ENCODE results near the gene MRM3. TPM values are rescaled to one million over a fixed set of nuclear protein-coding genes. Genes with fewer than 3 reads are reported as not detected.

The MRM3 gene
- polyA plus RNA-seq, 1 experiment = 10.1 TPM

GRCh38 chr17:759964-760363 lies 22.2 kb upstream of the MRM3 start:
- H3K27me3 ChIP-seq (ENCODE audit: control insufficient read depth, insufficient read depth, low read length) = no peaks in the 10 kb centered on the region
- ChIA-PET POLR2A (no interaction called here), CTCF (interaction anchor here (1.4 to 2.2 kb wide), 2 partner anchors 221 to 236 kb away, joined by 7 read pairs; partner anchors contain the start of gene TIMM22)
- no peak for TF ChIP-seq CTCF (IDR thresholded peaks at IDR 0.05; ENCODE audit: insufficient read depth, low read depth, low read length)
- peaks cover 7% of the 10 kb centered on the region for H3K36me3 ChIP-seq (ENCODE audit: control insufficient read depth, insufficient read depth, low read length)
- DNase-seq (ENCODE audit: low read depth) = no peak
- no peak overlapping the region for H3K4me3 ChIP-seq (ENCODE audit: low read depth, low read length)

GRCh38 chr17:760371-760770 lies 21.8 kb upstream of the MRM3 start:
- DNase-seq (ENCODE audit: low read depth) = no peak
- POLR2A ChIA-PET = interaction anchor here (0.7 kb wide), 1 partner anchor 92 kb away, joined by 5 read pairs; no protein-coding TSS in a partner anchor
- CTCF ChIA-PET = interaction anchor here (2.0 to 2.2 kb wide), 2 partner anchors 8 to 236 kb away, joined by 7 to 10 read pairs; partner anchors contain the start of gene TIMM22
- Histone ChIP-seq H3K36me3 (ENCODE audit: control insufficient read depth, insufficient read depth, low read length) (peaks cover 8% of the 10 kb centered on the region), H3K4me3 (ENCODE audit: low read depth, low read length) (no peak overlapping the region), H3K27me3 (ENCODE audit: control insufficient read depth, insufficient read depth, low read length) (no peaks in the 10 kb centered on the region)
- TF ChIP-seq CTCF (IDR thresholded peaks at IDR 0.05; ENCODE audit: insufficient read depth, low read depth, low read length) = no peak

GRCh38 chr17:767076-767475 lies 15.1 kb upstream of the MRM3 start:
- H3K36me3 ChIP-seq (ENCODE audit: control insufficient read depth, insufficient read depth, low read length) = peaks cover 13% of the 10 kb centered on the region
- no peak overlapping the region for H3K4me3 ChIP-seq (ENCODE audit: low read depth, low read length)
- no peak for TF ChIP-seq CTCF (IDR thresholded peaks at IDR 0.05; ENCODE audit: insufficient read depth, low read depth, low read length)
- ChIA-PET POLR2A (no interaction called here), CTCF (interaction anchor here (1.0 kb wide), 1 partner anchor 14 kb away, joined by 3 read pairs; no protein-coding TSS in a partner anchor)
- H3K27me3 ChIP-seq (ENCODE audit: control insufficient read depth, insufficient read depth, low read length) = no peaks in the 10 kb centered on the region
- DNase-seq (ENCODE audit: low read depth) = no peak

GRCh38 chr17:773016-773415 lies 9.1 kb upstream of the MRM3 start:
- no peaks in the 10 kb centered on the region for H3K27me3 ChIP-seq (ENCODE audit: control insufficient read depth, insufficient read depth, low read length)
- ChIA-PET POLR2A (no interaction called here), CTCF (interaction anchor here (0.8 kb wide), 1 partner anchor 16 kb away, joined by 3 read pairs; no protein-coding TSS in a partner anchor)
- H3K4me3 ChIP-seq (ENCODE audit: low read depth, low read length) = no peak overlapping the region
- TF ChIP-seq CTCF (IDR thresholded peaks at IDR 0.05; ENCODE audit: insufficient read depth, low read depth, low read length) = no peak
- DNase-seq (ENCODE audit: low read depth) = no peak
- H3K36me3 ChIP-seq (ENCODE audit: control insufficient read depth, insufficient read depth, low read length) = peaks cover 24% of the 10 kb centered on the region

- no peak for TF ChIP-seq CTCF (IDR thresholded peaks at IDR 0.05; ENCODE audit: insufficient read depth, low read depth, low read length)
- CTCF ChIA-PET = interaction anchor here (0.8 to 1.2 kb wide), 3 partner anchors 8 to 223 kb away, joined by 3 read pairs; partner anchors contain the start of gene TIMM22
- no peaks in the 10 kb centered on the region for H3K27me3 ChIP-seq (ENCODE audit: control insufficient read depth, insufficient read depth, low read length)
- H3K36me3 ChIP-seq (ENCODE audit: control insufficient read depth, insufficient read depth, low read length) = peaks cover 24% of the 10 kb centered on the region
- H3K4me3 ChIP-seq (ENCODE audit: low read depth, low read length) = no peak overlapping the region
- POLR2A ChIA-PET = no interaction called here
- DNase-seq (ENCODE audit: low read depth) = no peak
Observed at GRCh38 chr17:773467-774312, 8.5 kb upstream of the MRM3 start.

Measured in BJ (cell line).